H9 (cell line): ENCODE data around the gene ITGBL1. TPM values are rescaled to one million over a fixed set of nuclear protein-coding genes. Genes with fewer than 3 reads are reported as not detected.

ENCODE experiments used
- DNase-seq: peaks from one replicate; pipeline ENCODE4 v3.0.0-alpha.2; 2017
- H2AFZ ChIP-seq: one replicate; pipeline ENCODE4 v1.6.1; 2013; ENCODE audit warnings: mild to moderate bottlenecking, low read length, control low read depth, moderate library complexity
- H2AK5ac ChIP-seq: 2 replicates; pipeline ENCODE4 v1.6.1; 2013; ENCODE audit warnings: low read length, control low read depth, mixed read lengths; ENCODE audit not compliant: insufficient read length
- H2BK120ac ChIP-seq: one replicate; pipeline ENCODE4 v1.6.1; 2013; ENCODE audit warnings: low read depth, mild to moderate bottlenecking, low read length, control low read depth, inconsistent platforms; ENCODE audit not compliant: poor library complexity, severe bottlenecking
- H2BK12ac ChIP-seq: 2 replicates; pipeline ENCODE4 v1.6.1; 2013; ENCODE audit warnings: low read length, control low read depth, mixed read lengths, low read depth; ENCODE audit not compliant: insufficient read length
- H2BK15ac ChIP-seq: 2 replicates; pipeline ENCODE4 v1.6.1; 2013; ENCODE audit warnings: low read depth, low read length, control low read depth
- H2BK20ac ChIP-seq: one replicate; pipeline ENCODE4 v1.6.1; 2013; ENCODE audit warnings: low read depth, mild to moderate bottlenecking, low read length, control low read depth, inconsistent platforms; ENCODE audit not compliant: poor library complexity, severe bottlenecking
- H2BK5ac ChIP-seq: 2 replicates; pipeline ENCODE4 v1.6.1; 2013; ENCODE audit warnings: low read length, control low read depth, mixed read lengths; ENCODE audit not compliant: insufficient read length
- H3K14ac ChIP-seq: 2 replicates; pipeline ENCODE4 v1.6.1; 2013; ENCODE audit warnings: low read length, control low read depth; ENCODE audit not compliant: insufficient read depth
- H3K18ac ChIP-seq: 2 replicates; pipeline ENCODE4 v1.6.1; 2013; ENCODE audit warnings: low read depth, mild to moderate bottlenecking, mixed read lengths, low read length, control low read depth; ENCODE audit not compliant: insufficient read length
- H3K23ac ChIP-seq: 2 replicates; pipeline ENCODE4 v1.6.1; 2013; ENCODE audit warnings: low read length, control low read depth, mixed read lengths, low read depth; ENCODE audit not compliant: insufficient read length
- H3K23me2 ChIP-seq: 2 replicates; pipeline ENCODE4 v1.6.1; 2013; ENCODE audit warnings: low read depth, mild to moderate bottlenecking, mixed read lengths, low read length, control low read depth; ENCODE audit not compliant: insufficient read length, poor library complexity, severe bottlenecking
- H3K27ac ChIP-seq: 2 replicates; pipeline ENCODE4 v1.5.1; 2013; ENCODE audit warnings: low read length, control low read depth, mixed read lengths, low read depth; ENCODE audit not compliant: insufficient read length
- H3K27me3 ChIP-seq: 2 replicates; pipeline ENCODE4 v1.6.1; 2013; ENCODE audit warnings: low read length, control low read depth, inconsistent platforms; ENCODE audit not compliant: insufficient read depth
- H3K4ac ChIP-seq: 2 replicates; pipeline ENCODE4 v1.6.1; 2013; ENCODE audit warnings: low read depth, mild to moderate bottlenecking, control low read depth, inconsistent platforms, low read length, moderate library complexity
- H3K4me1 ChIP-seq: 2 replicates; pipeline ENCODE4 v1.6.1; 2013; ENCODE audit warnings: low read length, control low read depth, inconsistent platforms; ENCODE audit not compliant: insufficient read depth
- H3K4me2 ChIP-seq: 2 replicates; pipeline ENCODE4 v1.6.1; 2013; ENCODE audit warnings: low read length, control low read depth, mixed read lengths; ENCODE audit not compliant: insufficient read length, insufficient read depth
- H3K56ac ChIP-seq: 2 replicates; pipeline ENCODE4 v1.6.1; 2013; ENCODE audit warnings: low read depth, mild to moderate bottlenecking, mixed read lengths, low read length, control low read depth; ENCODE audit not compliant: insufficient read length
- H3K79me1 ChIP-seq: 2 replicates; pipeline ENCODE4 v1.6.1; 2013; ENCODE audit warnings: low read depth, mild to moderate bottlenecking, moderate library complexity, low read length, control low read depth, inconsistent platforms; ENCODE audit not compliant: insufficient read depth, poor library complexity, severe bottlenecking
- H3K79me2 ChIP-seq: 2 replicates; pipeline ENCODE4 v1.6.1; 2013; ENCODE audit warnings: low read length, control low read depth, inconsistent platforms; ENCODE audit not compliant: insufficient read depth
- H3K9ac ChIP-seq: 2 replicates; pipeline ENCODE4 v1.6.1; 2013; ENCODE audit warnings: low read length, control low read depth, mixed read lengths; ENCODE audit not compliant: insufficient read length; ENCODE audit errors: extremely low read depth
- H3K9me3 ChIP-seq: one replicate; pipeline ENCODE4 v1.6.1; 2013; ENCODE audit warnings: low read depth, low read length, inconsistent platforms; ENCODE audit not compliant: control insufficient read depth
- H3T11ph ChIP-seq: one replicate; pipeline ENCODE4 v1.6.1; 2013; ENCODE audit warnings: mild to moderate bottlenecking, low read length, control low read depth, inconsistent platforms
- H4K20me1 ChIP-seq: one replicate; pipeline ENCODE4 v1.6.1; 2013; ENCODE audit not compliant: control insufficient read depth, insufficient read length, insufficient read depth
- H4K5ac ChIP-seq: 2 replicates; pipeline ENCODE4 v1.6.1; 2013; ENCODE audit warnings: low read depth, mild to moderate bottlenecking, mixed read lengths, low read length, control low read depth; ENCODE audit not compliant: insufficient read length
- H4K8ac ChIP-seq: replicated peaks from 2 replicates; pipeline ENCODE4 v1.6.1; 2013; ENCODE audit warnings: low read length, control low read depth, mixed read lengths, low read depth; ENCODE audit not compliant: insufficient read length
- H4K91ac ChIP-seq: 2 replicates; pipeline ENCODE4 v1.6.1; 2013; ENCODE audit warnings: low read depth, mild to moderate bottlenecking, moderate library complexity, mixed read lengths, low read length, control low read depth; ENCODE audit not compliant: insufficient read length
- H3K27ac Mint-ChIP-seq, 3 experiments: 2 replicates in 2 of 3; 3 replicates in 1 of 3; pipeline ENCODE4 v1.8.0; 2020 to 2021; ENCODE audit warnings: mixed read lengths in 3 of 3, mild to moderate bottlenecking in 1 of 3, moderate library complexity in 1 of 3
- H3K27me3 Mint-ChIP-seq: 2 replicates; pipeline ENCODE4 v1.8.0; 2021; ENCODE audit warnings: low read depth, mild to moderate bottlenecking, moderate library complexity, mixed read lengths
- H3K36me3 Mint-ChIP-seq, 3 experiments: 2 replicates in 2 of 3; 3 replicates in 1 of 3; pipeline ENCODE4 v1.8.0; 2020 to 2021; ENCODE audit warnings: low read depth in 3 of 3, mixed read lengths in 3 of 3; ENCODE audit not compliant: insufficient read depth in 1 of 3
- H3K4me1 Mint-ChIP-seq, 2 experiments: 2 replicates each; pipeline ENCODE4 v1.8.0; 2020; ENCODE audit warnings: mixed read lengths in 2 of 2
- H3K4me3 Mint-ChIP-seq, 2 experiments: 2 replicates in 1 of 2; 3 replicates in 1 of 2; pipeline ENCODE4 v1.8.0; 2020 to 2021; ENCODE audit warnings: mild to moderate bottlenecking in 2 of 2, mixed read lengths in 2 of 2, moderate library complexity in 1 of 2
- H3K9me3 Mint-ChIP-seq, 2 experiments: 2 replicates in 1 of 2; 3 replicates in 1 of 2; pipeline ENCODE4 v1.8.0; 2020; ENCODE audit warnings: mild to moderate bottlenecking in 2 of 2, mixed read lengths in 2 of 2, moderate library complexity in 1 of 2
- CTCF ChIP-seq: fragments of 200-600 bp; sonication (generic); conservative IDR thresholded peaks from 3 replicates; pipeline ENCODE4 v1.8.0; 2021; ENCODE audit warnings: antibody characterized with exemption, mild to moderate bottlenecking
- WGBS: extraction: QIAGEN DNeasy Blood & Tissue Kit; methylation state at CpG from one replicate; pipeline ENCODE4 v1.1.7; 2013; ENCODE audit warnings: missing lambda C conversion rate, low lambda C conversion rate, mixed read lengths; ENCODE audit not compliant: insufficient read length; ENCODE audit errors: extremely low coverage; 5-methylcytosine and 5-hydroxymethylcytosine counted together
- total RNA-seq: library from RNA; stranded (reverse); gene quantifications from 2 replicates; pipeline ENCODE4 v1.2.1, GENCODE V29; 2021

ITGBL1 gene
- total RNA-seq, 1 experiment from 2014 or later: not detected

GRCh38 chr13:101736566-101736965 lies 284.1 kb downstream of the ITGBL1 start:
- no peak overlapping the region for H3K18ac ChIP-seq
- H3K56ac ChIP-seq: no peak overlapping the region
- H2AK5ac ChIP-seq: no peak overlapping the region
- Mint-ChIP-seq H3K4me3 (no peak overlapping the region), H3K4me1 (peaks cover 4 to 7% of the 10 kb centered on the region in 2 experiments), H3K27me3 (no peaks in the 10 kb centered on the region), H3K27ac (no peak overlapping the region), H3K9me3 (no peaks in the 10 kb centered on the region), H3K36me3 (no peaks in the 10 kb centered on the region; a peak in 1 of 7 replicates)
- H2BK20ac ChIP-seq: no peak overlapping the region
- H3K9ac ChIP-seq: no peak overlapping the region
- no peak for TF ChIP-seq CTCF
- H3K23ac ChIP-seq: no peak overlapping the region
- no peak overlapping the region for H2BK5ac ChIP-seq
- H2AFZ ChIP-seq: no peak overlapping the region
- H3K4ac ChIP-seq: no peak overlapping the region
- H2BK120ac ChIP-seq: no peak overlapping the region
- H3K14ac ChIP-seq: no peak overlapping the region
- H3K79me2 ChIP-seq: no peaks in the 10 kb centered on the region
- no peak overlapping the region for H3K4me2 ChIP-seq
- H2BK12ac ChIP-seq: no peak overlapping the region
- no peaks in the 10 kb centered on the region for H3K9me3 ChIP-seq
- H3K4me1 ChIP-seq: no peaks in the 10 kb centered on the region
- H4K91ac ChIP-seq: no peak overlapping the region
- no peaks in the 10 kb centered on the region for H3K23me2 ChIP-seq
- no CpG with 5 or more reads among the region's 3 CpGs for WGBS
- H3K27me3 ChIP-seq: no peaks in the 10 kb centered on the region
- no peak overlapping the region for H2BK15ac ChIP-seq
- H3T11ph ChIP-seq: no peak overlapping the region
- H3K79me1 ChIP-seq: no peaks in the 10 kb centered on the region
- no peak overlapping the region for H4K8ac ChIP-seq
- no peaks in the 10 kb centered on the region for H4K20me1 ChIP-seq
- H4K5ac ChIP-seq: no peak overlapping the region
- DNase-seq: no peak
- H3K27ac ChIP-seq: no peak overlapping the region
